Activated CD4-positive, alpha-beta T cell treated with anti-CD3 and anti-CD28 coated beads, Interleukin-2, amount 10 ng/mL, durations not matched to agents 24 days and 14 days (primary cell): ENCODE data around the gene TRPM5. TPM values are rescaled to one million over a fixed set of nuclear protein-coding genes. Genes with fewer than 3 reads are reported as not detected.

Source experiments
- DNase-seq: peaks from one replicate; pipeline ENCODE4 v3.0.0; 2022
- H3K27ac Mint-ChIP-seq: one replicate; pipeline ENCODE4 v1.8.0; 2022; ENCODE audit warnings: mild to moderate bottlenecking, mixed read lengths
- H3K27me3 Mint-ChIP-seq: one replicate; pipeline ENCODE4 v1.8.0; 2022; ENCODE audit warnings: mixed read lengths
- H3K36me3 Mint-ChIP-seq: one replicate; pipeline ENCODE4 v1.8.0; 2022; ENCODE audit warnings: low read depth, mild to moderate bottlenecking, mixed read lengths
- H3K4me1 Mint-ChIP-seq: one replicate; pipeline ENCODE4 v1.8.0; 2021; ENCODE audit warnings: mixed read lengths
- H3K4me3 Mint-ChIP-seq: one replicate; pipeline ENCODE4 v1.8.0; 2022; ENCODE audit warnings: mild to moderate bottlenecking, moderate library complexity, mixed read lengths
- H3K9me3 Mint-ChIP-seq: one replicate; pipeline ENCODE4 v1.8.0; 2021; ENCODE audit warnings: mixed read lengths
- intact Hi-C: fragments of 100-400 bp; cut with micrococcal nuclease; formaldehyde crosslinking; loops from one replicate; pipeline ENCODE4 v1.15.1; 2023
- total RNA-seq: library from RNA; stranded (reverse); gene quantifications from 2 replicates; pipeline ENCODE4 v1.2.3, GENCODE V29; 2022

TRPM5 gene
- total RNA-seq, 1 donor from 2014 or later = not detected

DNA sequence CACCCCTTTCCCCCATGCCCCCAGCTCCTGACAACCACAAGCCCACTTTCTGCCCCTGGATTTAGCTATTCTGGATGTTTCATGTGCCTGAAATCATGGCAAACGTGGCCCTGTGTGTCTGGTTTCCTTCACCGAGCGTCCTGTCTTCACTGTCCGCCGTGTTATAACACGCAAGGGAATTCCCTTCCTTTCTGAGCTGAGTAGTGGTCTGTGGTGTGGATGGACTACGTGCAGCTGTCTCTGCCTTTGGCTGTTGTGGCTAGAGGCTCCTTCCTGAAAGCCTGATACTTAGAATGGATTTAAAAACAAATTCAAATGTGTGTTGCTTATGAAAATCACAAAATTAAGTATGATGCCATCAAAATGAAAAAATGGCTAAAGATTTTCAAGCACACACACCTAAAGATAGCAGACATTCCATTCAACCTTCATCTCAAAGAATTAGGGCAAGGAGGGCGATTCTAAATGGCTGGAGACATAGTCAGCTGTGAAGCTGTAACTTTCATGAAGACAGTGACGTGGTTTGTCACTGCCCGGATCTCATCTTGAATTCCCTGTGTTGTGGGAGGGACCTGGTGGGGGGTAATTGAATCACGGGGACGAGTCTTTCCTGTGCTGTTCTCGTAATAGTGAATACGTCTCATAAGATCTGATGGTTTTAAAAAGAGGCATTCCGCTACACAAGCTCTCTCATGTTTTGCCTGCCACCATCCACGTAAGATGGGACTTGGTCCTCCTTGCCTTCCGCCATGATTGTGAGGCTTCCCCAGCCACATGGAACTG is 31.0 kb upstream of the TRPM5 start:
- H3K27ac Mint-ChIP-seq = no peak overlapping the region
- intact Hi-C loops = no loop called here
- H3K27me3 Mint-ChIP-seq = no peaks in the 10 kb centered on the region
- H3K4me1 Mint-ChIP-seq = no peaks in the 10 kb centered on the region
- no peak for DNase-seq
- H3K4me3 Mint-ChIP-seq = no peak overlapping the region
- peaks cover 6% of the 10 kb centered on the region for H3K9me3 Mint-ChIP-seq
- H3K36me3 Mint-ChIP-seq = peaks cover 21% of the 10 kb centered on the region

DNA sequence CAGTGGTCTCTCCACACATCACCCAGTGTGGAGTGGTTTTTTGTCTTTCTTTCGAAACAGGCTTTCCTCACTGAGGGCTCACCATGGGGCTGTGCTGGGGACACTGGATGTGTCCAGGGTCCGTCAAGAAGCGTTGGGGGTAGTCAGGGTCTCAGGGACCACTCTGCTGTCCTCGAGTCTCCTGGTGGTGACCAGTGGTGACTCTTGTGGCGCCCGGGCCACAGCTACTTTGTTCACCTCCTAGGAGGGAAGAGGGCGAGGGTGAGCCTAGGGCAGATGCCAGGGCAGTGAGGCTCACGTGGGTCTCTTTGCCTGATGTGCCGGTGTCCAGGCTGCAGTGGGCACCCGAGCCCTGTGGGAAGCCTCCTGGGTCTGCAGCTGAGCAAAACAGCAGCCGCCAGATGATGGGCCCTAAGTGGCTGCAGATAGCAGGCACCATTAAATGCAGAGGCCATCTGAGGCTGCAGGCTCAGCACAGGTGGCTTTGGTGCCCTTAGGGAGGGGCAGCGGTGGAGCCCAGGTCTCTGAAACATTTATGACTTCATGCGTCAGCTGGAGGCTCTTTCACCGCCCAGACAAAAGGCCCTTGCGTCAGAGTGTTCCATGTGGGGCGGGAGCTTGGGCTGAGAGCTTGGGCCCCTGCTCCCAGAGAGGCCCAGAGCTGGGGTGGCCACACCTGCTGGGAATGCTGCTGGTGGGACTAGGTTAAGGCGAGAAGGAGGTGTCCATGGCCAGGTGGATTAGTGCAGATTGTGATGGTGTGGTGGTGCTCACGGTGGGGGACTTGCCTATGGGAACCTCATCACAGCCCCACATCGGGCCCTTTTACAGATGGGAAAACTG is 30.0 kb upstream of the TRPM5 start:
- intact Hi-C loops = no loop called here
- no peak overlapping the region for H3K4me3 Mint-ChIP-seq
- H3K4me1 Mint-ChIP-seq = peaks cover under 1% of the 10 kb centered on the region
- no peak for DNase-seq
- peaks cover 17% of the 10 kb centered on the region for H3K36me3 Mint-ChIP-seq
- H3K9me3 Mint-ChIP-seq = no peaks in the 10 kb centered on the region
- no peak overlapping the region for H3K27ac Mint-ChIP-seq
- no peaks in the 10 kb centered on the region for H3K27me3 Mint-ChIP-seq

DNA sequence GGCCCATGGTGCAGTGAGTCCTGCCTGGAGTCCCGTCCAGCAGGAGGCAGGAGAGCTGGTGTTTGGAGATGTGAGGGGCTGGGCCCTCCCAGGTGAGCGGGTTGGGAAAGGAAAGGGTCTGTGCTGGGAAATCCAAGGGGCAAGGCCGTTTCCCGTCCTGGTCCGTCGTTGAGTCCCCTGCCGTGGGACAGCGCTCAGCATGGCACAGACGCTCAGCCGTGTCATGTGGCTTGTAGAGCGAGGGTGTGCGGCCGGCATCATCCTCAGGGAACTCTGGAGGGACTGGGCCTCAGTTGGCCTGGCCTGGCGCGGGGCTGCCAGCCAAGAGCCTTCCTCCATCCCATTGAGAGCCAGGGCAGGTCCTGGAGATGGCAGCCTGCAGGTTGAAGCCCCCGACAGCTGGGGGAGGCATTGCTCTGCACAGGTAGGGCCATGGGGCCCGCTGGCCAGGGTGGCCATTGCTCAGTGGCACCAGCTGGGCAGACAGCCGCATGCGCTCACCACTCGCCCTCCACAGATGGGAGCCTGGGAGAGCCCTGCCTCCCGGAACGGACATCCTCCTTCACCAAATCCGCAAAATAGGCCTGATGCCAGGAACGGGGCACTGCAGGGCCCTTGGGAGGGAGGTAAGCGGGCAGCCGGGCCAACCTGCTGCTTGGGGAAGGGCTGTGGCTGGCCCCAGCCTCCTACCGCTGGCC is 29.2 kb upstream of the TRPM5 start:
- Mint-ChIP-seq H3K4me3 (no peak overlapping the region), H3K36me3 (peaks cover 10% of the 10 kb centered on the region), H3K9me3 (no peaks in the 10 kb centered on the region), H3K27me3 (peaks cover 5% of the 10 kb centered on the region), H3K4me1 (peaks cover 5% of the 10 kb centered on the region), H3K27ac (no peak overlapping the region)
- intact Hi-C loops = no loop called here
- DNase-seq = no peak

DNA sequence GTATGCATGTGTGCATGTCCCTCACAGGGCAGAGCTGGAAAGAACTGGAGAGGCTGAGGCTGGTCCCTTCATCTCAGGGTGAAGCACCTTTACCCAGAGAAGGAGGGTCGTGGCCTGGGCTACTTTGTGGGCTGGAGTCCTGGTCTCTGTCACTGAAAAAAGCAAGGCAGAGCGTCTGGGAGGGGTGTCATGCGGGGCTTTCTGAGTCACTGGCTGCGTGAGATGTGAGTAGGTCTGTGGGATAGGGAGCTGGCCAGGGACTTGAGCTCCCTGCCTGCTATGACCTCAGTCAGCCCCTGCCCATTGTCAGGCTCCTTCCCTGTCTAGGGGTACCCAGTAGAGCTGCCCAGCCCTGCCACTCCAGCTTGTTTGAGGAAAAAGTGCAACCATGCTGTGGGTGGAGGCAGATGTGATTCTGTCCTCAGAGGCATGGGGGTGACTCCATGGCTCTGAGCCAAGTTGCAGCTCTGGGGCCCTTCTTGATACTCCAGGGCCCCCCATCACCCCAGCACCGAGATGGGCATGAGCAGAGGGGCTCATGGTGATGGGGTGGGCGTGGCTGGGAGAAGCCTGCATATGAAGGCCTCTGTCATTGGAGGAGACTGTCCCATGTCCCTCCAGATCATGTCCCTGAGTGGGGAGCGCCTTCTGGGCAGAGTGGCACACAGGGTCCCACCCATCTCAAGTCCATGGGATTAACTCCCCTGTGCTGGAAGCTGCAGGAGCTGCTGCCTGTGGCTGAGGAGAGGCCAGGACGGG is 28.3 kb upstream of the TRPM5 start:
- peaks cover 2% of the 10 kb centered on the region for H3K36me3 Mint-ChIP-seq
- H3K27ac Mint-ChIP-seq = no peak overlapping the region
- intact Hi-C loops = no loop called here
- no peak for DNase-seq
- peaks cover 5% of the 10 kb centered on the region for H3K27me3 Mint-ChIP-seq
- no peak overlapping the region for H3K4me3 Mint-ChIP-seq
- no peaks in the 10 kb centered on the region for H3K9me3 Mint-ChIP-seq
- H3K4me1 Mint-ChIP-seq = peaks cover 7% of the 10 kb centered on the region

DNA sequence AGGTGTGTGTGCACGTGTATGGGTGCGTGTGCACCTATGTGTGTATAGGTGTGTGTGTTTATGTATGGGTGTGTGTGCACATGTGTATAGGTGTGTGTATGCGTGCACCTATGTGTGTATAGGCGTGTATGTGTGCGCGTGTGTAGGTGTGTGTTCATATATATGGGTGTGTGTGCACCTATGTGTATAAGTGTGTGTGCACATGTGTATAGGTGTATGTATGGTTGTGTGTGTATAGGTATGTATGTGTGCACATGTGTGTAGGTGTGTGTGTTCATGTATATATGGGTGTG is 27.4 kb upstream of the TRPM5 start:
- H3K4me1 Mint-ChIP-seq = peaks cover 15% of the 10 kb centered on the region
- H3K9me3 Mint-ChIP-seq = no peaks in the 10 kb centered on the region
- H3K27ac Mint-ChIP-seq = no peak overlapping the region
- H3K4me3 Mint-ChIP-seq = no peak overlapping the region
- H3K36me3 Mint-ChIP-seq = no peaks in the 10 kb centered on the region
- DNase-seq = no peak
- intact Hi-C loops = no loop called here
- H3K27me3 Mint-ChIP-seq = peaks cover 5% of the 10 kb centered on the region

DNA sequence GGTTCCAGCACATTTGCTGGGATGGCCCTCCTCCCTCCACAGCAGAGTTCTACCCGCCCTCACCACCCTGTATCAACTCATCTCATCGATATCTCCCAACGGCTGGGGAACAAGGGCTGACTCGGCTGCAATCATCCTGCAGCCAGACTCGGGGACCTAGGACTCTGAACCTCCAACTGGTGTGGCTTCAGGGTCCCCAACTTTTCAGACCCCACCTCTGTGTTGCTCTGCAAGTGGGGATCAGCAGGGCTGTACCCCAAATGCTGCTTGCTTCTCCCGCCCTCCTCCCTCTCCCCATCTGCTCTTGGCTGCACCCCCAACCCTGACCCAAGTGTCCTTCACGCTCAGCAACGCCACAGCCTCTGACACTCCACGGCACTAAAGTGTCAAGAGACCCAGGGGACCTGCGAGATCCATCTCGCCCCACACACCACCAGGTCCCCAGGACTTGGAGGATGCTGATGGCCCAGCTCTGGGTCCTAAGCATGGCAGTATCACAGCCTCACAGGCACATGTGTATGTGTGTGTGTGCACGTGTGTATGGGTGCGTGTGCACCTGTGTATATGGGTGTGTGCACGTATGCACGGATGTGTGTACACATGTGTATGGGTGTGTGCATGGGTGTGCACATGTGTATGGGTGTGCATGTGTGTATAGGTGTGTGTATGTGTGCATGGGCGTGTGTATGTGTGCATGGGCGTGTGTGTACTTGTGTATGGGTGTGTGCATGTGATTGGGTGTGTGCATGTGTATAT is 26.9 kb upstream of the TRPM5 start:
- Mint-ChIP-seq H3K27ac (no peak overlapping the region), H3K36me3 (no peaks in the 10 kb centered on the region), H3K4me1 (peaks cover 20% of the 10 kb centered on the region), H3K27me3 (peaks cover 5% of the 10 kb centered on the region), H3K4me3 (no peak overlapping the region), H3K9me3 (no peaks in the 10 kb centered on the region)
- intact Hi-C loops = no loop called here
- DNase-seq = no peak

DNA sequence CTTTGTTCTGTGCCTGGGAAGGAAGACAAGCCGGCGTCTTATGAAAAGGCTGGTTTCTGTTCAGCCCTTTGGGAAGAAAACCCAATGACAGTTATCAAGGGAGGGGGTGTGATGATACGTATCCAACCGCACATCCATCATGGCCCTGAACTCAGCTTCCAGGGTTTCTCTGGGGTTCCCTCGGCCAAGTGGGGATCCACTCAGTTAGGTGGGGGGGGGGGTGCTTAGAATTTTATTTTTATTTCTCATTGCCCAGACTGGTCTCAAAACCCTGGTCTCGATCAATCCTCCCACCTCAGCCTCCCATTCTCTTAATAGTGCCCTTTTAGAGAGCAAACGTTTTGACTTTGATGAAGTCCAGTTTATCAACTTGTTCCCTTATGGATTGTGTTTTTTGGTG is 26.2 kb upstream of the TRPM5 start:
- H3K27me3 Mint-ChIP-seq = peaks cover 5% of the 10 kb centered on the region
- no peak for DNase-seq
- H3K27ac Mint-ChIP-seq = no peak overlapping the region
- H3K9me3 Mint-ChIP-seq = no peaks in the 10 kb centered on the region
- no peaks in the 10 kb centered on the region for H3K36me3 Mint-ChIP-seq
- intact Hi-C loops = no loop called here
- H3K4me3 Mint-ChIP-seq = no peak overlapping the region
- H3K4me1 Mint-ChIP-seq = peaks cover 22% of the 10 kb centered on the region

DNA sequence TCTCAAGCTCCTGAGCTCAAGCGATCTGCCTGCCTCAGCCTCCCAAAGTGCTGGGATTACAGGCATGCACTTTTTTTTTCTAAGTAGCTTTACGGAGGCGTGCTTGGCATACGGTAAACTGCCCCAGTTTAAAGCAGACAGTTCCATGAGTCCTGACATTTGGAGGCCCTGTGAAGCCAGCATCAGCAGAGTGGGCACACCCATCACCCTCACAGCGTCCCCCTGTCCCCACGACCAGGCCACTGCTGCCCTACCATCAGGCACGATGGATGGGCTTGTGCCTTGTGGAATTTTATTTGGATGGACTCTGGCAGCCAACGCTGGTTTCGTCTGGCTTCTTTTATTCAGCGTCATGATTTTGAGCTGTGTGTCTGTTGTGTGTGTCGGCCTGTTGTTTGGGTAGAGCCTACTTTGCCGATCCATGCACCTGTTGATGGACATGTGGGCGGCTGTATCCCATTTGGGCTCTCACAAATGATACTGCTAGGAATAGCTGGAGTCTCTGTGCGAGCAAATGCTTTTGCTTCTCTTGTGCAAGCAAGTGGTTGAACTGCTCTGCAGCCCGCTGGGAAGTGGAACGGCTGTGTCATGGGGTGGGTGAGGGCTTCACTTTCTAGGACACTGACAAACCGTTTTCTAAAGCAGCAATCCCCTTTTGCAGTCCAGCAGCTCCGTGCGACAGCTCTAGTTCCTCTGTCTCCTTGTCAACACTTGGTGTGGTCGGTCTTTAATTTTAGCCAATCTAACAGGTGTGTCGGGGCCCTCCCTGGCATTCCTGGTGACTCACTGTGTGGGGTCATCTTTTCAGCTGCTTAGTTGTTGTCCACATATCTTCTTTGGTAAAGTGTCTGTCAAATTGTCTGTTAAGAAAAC is 24.3 kb upstream of the TRPM5 start:
- Mint-ChIP-seq H3K27me3 (peaks cover 5% of the 10 kb centered on the region), H3K9me3 (no peaks in the 10 kb centered on the region), H3K4me1 (peaks cover 22% of the 10 kb centered on the region), H3K27ac (no peak overlapping the region), H3K4me3 (no peak overlapping the region), H3K36me3 (no peaks in the 10 kb centered on the region)
- intact Hi-C loops = no loop called here
- no peak for DNase-seq

DNA sequence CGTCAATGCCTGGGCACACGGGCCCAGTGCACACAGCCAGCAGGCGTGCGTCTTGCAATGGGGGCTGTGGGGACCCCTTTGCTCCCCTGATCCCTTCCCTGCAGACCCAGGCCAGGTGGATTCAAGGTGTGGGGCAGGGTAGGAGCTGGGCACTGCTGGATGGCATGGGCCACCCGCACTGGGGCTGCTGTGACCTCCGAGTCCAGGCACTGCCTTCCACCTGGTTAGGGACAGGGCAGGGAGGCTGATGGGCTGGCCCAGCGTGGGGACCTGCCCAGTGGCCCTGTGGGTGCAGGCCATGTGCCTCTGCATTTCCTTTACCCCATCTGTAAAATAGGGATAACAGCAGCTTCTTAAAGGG is 23.4 kb upstream of the TRPM5 start:
- Mint-ChIP-seq H3K4me1 (peaks cover 22% of the 10 kb centered on the region), H3K36me3 (no peaks in the 10 kb centered on the region), H3K27me3 (peaks cover 5% of the 10 kb centered on the region), H3K9me3 (no peaks in the 10 kb centered on the region), H3K4me3 (peak overlapping the region; percentile 68), H3K27ac (no peak overlapping the region)
- intact Hi-C loops = loop anchor here (2.0 kb wide), 1 partner anchor 21 kb away; no protein-coding TSS in a partner anchor
- DNase-seq = no peak

DNA sequence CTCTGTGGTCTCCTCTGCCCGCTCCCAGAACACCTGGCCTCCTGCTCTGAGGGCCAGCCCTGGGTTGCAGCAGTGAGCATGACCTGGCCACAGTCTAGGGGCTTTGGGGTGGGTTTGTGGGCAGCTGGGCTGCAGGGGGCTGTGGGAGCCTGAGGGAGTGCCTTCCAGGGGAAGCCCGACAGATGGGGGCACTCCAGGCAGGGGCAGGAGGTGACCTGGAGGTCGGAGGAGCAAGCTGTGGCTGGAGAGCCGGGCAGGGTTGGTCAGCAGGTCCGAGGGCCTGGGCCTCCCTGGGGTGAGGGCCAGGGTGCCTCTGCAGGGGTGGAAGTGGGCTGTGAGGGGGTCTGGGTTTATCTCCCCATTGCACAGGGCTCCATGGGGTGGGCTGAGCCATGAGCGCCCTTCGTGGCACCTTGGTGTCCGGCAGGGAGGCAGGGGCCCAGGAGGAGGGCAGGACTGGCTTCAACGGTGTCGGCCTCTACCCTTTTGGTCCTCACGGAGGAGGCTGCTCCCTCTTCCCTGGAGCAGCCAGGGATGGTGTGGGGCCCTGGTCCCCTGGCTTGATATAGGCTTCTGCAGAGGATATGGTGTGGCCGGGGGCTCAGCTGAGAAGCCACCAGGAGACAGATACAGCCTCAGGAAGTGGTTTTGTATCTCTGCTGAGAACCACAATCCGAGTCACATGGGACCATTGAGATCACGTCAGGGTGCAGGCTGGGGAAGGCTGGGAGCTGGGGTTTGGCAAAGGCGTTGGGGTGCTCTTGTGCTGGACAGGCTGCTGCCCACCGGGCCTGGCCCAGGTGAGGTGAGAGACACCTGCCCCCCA is 22.8 kb upstream of the TRPM5 start:
- H3K27ac Mint-ChIP-seq = peak overlapping the region; percentile 60
- peak overlapping the region; percentile 68 for H3K4me3 Mint-ChIP-seq
- peaks cover 5% of the 10 kb centered on the region for H3K27me3 Mint-ChIP-seq
- H3K4me1 Mint-ChIP-seq = peaks cover 22% of the 10 kb centered on the region
- intact Hi-C loops = loop anchor here (2.0 kb wide), 1 partner anchor 20 kb away; no protein-coding TSS in a partner anchor
- no peaks in the 10 kb centered on the region for H3K9me3 Mint-ChIP-seq
- DNase-seq = peak; percentile 91
- H3K36me3 Mint-ChIP-seq = no peaks in the 10 kb centered on the region

DNA sequence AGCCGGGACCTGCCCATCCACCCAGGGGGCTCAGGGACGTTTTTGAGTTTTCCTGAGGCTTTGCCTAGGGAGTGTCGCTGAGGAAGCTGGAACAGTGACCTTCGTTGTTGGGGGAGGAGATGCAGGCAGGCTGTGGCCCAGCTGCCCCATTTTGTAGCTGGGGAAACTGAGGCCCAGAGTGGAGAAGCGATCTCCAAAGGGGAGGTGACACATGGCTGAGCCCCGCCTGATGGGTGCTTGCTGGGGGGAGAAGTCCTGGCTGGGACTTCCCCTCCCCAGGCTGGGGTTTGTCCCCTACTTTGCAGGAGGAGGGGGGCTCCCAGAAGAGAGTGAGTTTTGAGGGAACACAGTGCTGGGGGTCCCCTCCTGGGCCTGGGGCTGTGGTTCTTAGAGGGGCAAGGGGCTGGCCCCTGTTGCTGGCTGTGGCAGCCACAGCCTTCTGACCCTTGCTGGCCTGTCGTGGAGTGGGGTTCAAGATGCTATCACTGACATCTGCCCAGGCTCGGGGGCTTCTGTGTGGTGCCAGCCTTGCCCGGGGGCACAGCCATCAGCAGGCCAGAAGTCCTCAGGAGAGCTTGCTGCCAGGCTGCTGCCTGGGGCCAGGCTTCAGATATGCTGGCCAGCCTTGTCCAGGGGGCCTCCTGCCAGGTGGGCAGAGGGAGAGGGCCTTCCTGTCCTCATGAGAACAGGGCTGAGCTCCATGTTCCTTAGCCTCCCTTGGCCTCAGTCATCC is 21.9 kb upstream of the TRPM5 start:
- intact Hi-C loops = loop anchor here (2.0 kb wide), 1 partner anchor 19 kb away; no protein-coding TSS in a partner anchor
- H3K27ac Mint-ChIP-seq = no peak overlapping the region
- peaks cover 22% of the 10 kb centered on the region for H3K4me1 Mint-ChIP-seq
- peak overlapping the region; percentile 68 for H3K4me3 Mint-ChIP-seq
- H3K27me3 Mint-ChIP-seq = peaks cover 5% of the 10 kb centered on the region
- no peaks in the 10 kb centered on the region for H3K9me3 Mint-ChIP-seq
- no peaks in the 10 kb centered on the region for H3K36me3 Mint-ChIP-seq
- DNase-seq = no peak
